VCaP (cell line): ENCODE results near the gene CXXC5.

Experiments
- H3K27ac ChIP-seq: fragments of 450-650 bp; 2 replicates; pipeline ENCODE4 v1.5.1; 2017
- CTCF ChIP-seq: fragments of 450-650 bp; conservative IDR thresholded peaks from 2 replicates; pipeline ENCODE4 v1.5.1; 2017; ENCODE audit warnings: mild to moderate bottlenecking, moderate library complexity

CXXC5 gene

DNA sequence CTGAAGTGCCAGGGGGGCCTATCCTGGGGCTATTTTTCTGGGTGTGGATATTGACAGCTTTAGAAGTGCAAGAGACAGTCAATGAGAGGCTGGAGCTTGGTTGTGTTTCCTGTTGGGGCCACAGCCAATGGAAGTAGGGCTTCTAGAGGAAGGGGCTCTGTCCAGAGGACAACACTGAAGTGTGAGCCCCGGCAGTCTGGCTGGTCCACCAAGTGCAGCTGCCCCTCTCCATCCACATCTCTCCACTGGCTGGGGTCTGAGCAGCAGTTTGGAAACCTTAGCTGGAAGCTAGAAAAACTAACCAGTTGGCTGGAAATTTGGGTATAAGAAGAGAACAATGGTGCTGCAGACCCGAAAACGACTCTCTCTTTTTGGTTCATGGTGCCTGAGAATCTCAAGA lies 83.1 kb downstream of the CXXC5 start:
- TF ChIP-seq CTCF, result no peak
- H3K27ac ChIP-seq, result no peak overlapping the region

DNA sequence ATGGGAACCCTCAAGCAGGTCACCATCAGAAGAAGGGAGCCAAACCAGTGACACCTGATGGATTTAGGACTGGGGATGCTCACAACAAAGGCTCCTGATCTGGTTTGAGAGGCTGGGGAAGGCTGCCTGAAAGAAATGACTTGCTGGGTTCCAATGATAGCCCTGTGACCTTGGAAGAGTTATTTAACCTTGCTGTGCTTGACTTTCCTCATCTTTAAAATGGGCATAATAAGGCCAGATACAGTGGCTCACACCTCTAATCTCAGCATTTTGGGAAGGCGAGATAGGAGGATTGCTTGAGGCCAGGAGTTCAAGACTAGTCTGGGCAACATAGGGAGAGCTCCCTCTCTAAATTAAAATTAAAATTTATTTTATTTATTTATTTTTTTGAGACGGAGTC lies 83.9 kb downstream of the CXXC5 start:
- no peak for TF ChIP-seq CTCF
- no peak overlapping the region for H3K27ac ChIP-seq

GRCh38 chr5:139733010-139733688 lies 85.0 kb downstream of the CXXC5 start:
- no peak overlapping the region for H3K27ac ChIP-seq
- TF ChIP-seq CTCF, result no peak
